Rectal smooth muscle tissue (tissue), 1 donor: ENCODE measurements around the gene PBX4.

Source experiments
- H3K27ac ChIP-seq: one replicate; pipeline ENCODE4 v1.7.0; 2013; ENCODE audit warnings: low read depth, low read length, inconsistent platforms
- H3K27me3 ChIP-seq: one replicate; pipeline ENCODE4 v1.7.0; 2013; ENCODE audit warnings: low read length; ENCODE audit not compliant: control insufficient read depth, insufficient read depth
- H3K36me3 ChIP-seq: one replicate; pipeline ENCODE4 v1.7.0; 2013; ENCODE audit warnings: low read length; ENCODE audit not compliant: control insufficient read depth, insufficient read depth
- H3K4me1 ChIP-seq: one replicate; pipeline ENCODE4 v1.7.0; 2013; ENCODE audit warnings: low read length; ENCODE audit not compliant: control insufficient read depth, insufficient read depth
- H3K4me3 ChIP-seq: one replicate; pipeline ENCODE4 v1.7.0; 2013; ENCODE audit warnings: low read length
- H3K9ac ChIP-seq: one replicate; pipeline ENCODE4 v1.7.0; 2013; ENCODE audit warnings: low read length

Gene PBX4

DNA sequence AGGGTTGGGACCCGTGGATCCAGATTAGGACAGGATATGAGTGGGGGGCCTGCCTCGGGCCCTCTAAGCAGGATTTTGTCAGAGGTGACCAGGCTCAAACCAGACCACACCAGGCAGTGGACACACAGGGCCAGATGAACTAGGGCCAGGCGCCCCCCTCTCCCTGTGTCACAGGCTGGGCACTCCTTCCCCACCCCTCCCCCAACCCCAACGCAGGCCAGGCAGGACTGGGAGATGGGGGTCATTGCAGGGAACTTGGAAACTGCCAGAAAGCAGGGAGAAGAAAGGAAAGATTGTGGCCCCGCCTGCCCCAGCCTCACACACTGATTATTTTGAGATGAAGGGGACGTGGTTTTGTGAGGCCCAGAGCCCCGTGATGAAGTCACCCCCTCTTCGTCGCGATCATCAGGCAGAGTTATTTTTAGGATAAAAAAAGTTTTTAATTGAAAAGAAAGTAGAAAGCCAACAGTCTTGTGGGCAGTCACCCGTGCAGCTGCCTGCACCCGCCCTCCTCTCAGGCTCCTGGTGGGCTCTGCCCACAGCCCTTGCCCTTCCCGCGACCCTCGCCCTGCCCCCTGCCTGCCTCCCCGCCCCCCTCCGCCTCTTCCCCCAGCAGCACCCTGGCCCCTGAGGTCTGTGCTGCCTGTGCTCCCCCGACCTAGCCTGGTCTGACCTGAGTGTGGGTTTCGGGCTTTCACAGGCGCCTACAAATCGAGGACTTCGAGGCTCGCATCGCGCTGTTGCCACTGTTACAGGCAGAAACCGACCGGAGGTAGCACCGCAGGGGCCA is 91.7 kb downstream of the PBX4 start:
- Histone ChIP-seq H3K9ac (no peak overlapping the region), H3K4me1 (no peaks in the 10 kb centered on the region), H3K27ac (no peak overlapping the region), H3K27me3 (no peaks in the 10 kb centered on the region), H3K36me3 (no peaks in the 10 kb centered on the region), H3K4me3 (no peak overlapping the region)

DNA sequence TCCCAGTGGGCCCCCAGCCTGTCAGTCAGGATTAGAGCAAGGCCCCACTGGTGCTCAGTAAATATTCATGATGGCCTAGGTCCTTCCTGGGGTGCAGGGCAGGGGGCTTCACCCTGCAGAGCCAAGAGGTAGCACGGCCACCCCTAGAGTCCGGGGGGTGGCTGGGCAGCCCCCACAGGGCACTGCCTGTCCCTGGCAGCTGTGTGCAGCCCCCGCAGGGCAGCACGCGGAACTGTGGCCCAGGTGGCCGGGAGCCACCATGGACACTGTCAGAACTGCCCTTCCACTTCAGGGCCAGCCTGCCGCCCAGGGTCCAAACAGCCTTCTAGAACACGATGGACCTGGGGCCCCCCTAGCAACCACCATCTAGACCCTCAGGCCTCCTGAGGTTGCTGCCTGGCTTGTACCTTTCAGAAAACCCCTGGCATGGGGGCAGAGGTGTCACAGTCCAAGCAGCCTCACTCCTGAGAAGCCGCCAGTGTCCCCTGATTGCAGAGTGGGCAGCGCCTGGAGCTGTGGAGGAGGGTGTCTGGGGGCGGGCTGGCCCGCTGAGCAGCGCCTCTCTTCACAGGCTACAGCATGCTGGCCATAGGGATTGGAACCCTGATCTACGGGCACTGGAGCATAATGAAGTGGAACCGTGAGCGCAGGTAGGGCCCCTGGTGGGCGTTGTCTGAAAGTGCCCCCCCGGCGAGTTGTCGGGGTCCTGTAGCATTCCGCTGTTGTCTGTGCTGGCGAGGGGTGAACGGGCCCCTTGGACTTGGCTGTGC is 92.7 kb downstream of the PBX4 start:
- Histone ChIP-seq H3K4me3 (no peak overlapping the region), H3K9ac (no peak overlapping the region), H3K4me1 (no peaks in the 10 kb centered on the region), H3K27me3 (no peaks in the 10 kb centered on the region), H3K27ac (no peak overlapping the region), H3K36me3 (no peaks in the 10 kb centered on the region)

DNA sequence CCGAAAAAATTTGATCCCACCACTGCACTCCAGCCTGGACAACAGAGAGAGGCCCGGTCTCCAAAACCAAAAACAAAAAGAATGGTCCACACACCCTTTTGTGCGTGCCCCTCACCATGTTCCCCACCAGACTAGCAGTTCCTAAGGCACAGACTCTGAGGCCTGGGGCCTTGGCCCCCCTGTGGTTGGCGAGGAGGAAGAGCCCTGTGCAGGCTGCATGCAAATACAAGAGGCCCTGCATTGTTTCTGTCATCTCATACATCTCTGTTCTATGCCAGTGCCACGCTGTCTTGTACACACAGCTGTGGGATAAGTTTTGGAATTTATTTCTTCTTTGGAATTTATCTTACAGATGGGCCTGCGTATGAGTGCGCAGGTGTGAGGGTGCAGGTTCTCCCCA is 94.4 kb downstream of the PBX4 start:
- H3K4me3 ChIP-seq: no peak overlapping the region
- no peak overlapping the region for H3K27ac ChIP-seq
- peaks cover 3% of the 10 kb centered on the region for H3K36me3 ChIP-seq
- H3K4me1 ChIP-seq: no peaks in the 10 kb centered on the region
- H3K27me3 ChIP-seq: no peaks in the 10 kb centered on the region
- no peak overlapping the region for H3K9ac ChIP-seq

DNA sequence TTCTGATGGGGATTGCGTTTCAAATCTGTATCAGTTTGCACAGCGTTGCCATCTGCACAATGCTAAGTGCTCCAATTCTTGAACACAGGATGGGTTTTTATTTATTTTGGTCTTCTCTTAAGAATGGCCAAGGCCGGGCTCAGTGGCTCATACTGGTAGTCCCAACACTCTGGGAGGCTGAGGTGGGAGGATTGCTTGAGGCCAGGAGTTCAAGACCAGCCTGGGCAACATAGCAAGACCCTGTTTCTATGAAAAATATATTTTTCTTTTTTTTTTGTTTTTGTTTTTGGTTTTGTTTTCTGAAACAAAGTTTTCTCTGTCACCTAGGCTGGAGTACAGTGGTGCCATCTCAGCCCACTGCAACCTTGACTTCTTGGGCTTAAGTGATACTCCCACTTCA is 95.3 kb downstream of the PBX4 start:
- H3K36me3 ChIP-seq: peaks cover 3% of the 10 kb centered on the region
- no peak overlapping the region for H3K4me3 ChIP-seq
- no peak overlapping the region for H3K9ac ChIP-seq
- no peaks in the 10 kb centered on the region for H3K27me3 ChIP-seq
- H3K27ac ChIP-seq: no peak overlapping the region
- no peaks in the 10 kb centered on the region for H3K4me1 ChIP-seq

DNA sequence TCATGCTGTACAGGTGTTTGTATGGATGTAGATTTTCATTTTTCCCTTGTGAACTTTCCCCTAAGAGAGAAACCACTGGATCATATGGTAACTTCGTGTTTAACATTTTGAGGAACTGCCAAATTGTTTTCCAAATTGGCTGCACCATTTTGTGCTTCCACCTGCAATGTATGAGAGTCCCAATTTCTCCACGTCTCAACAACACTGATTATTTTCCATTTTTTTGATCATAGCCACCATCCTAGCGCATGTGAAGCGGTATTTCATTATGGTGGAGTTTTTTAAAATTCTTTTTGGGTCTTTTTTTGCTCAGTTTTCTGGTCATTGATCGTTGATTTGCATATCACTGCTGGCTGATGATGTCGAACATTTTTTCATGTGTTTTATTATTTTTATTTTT is 97.5 kb downstream of the PBX4 start:
- no peaks in the 10 kb centered on the region for H3K27me3 ChIP-seq
- no peaks in the 10 kb centered on the region for H3K4me1 ChIP-seq
- H3K27ac ChIP-seq: no peak overlapping the region
- H3K36me3 ChIP-seq: peaks cover 3% of the 10 kb centered on the region
- no peak overlapping the region for H3K4me3 ChIP-seq
- H3K9ac ChIP-seq: no peak overlapping the region

DNA sequence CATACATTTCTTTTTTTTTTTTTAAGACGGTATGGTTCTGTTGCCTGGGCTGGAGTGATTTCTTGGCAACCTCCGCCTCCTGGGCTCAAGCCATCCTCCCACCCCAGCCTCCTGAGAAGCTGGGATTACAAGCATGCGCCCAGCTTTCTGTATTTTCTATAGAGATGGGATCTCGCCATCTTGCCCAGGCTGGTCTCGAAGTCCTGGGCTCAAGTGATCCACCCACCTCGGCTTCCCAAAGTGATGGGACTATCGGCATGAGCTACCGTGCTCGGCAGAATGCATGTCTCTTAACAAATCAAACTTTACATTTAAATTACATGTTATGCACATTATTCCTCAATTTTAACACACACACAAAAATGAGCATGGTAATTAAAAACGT is 101.3 kb downstream of the PBX4 start:
- no peak overlapping the region for H3K4me3 ChIP-seq

DNA sequence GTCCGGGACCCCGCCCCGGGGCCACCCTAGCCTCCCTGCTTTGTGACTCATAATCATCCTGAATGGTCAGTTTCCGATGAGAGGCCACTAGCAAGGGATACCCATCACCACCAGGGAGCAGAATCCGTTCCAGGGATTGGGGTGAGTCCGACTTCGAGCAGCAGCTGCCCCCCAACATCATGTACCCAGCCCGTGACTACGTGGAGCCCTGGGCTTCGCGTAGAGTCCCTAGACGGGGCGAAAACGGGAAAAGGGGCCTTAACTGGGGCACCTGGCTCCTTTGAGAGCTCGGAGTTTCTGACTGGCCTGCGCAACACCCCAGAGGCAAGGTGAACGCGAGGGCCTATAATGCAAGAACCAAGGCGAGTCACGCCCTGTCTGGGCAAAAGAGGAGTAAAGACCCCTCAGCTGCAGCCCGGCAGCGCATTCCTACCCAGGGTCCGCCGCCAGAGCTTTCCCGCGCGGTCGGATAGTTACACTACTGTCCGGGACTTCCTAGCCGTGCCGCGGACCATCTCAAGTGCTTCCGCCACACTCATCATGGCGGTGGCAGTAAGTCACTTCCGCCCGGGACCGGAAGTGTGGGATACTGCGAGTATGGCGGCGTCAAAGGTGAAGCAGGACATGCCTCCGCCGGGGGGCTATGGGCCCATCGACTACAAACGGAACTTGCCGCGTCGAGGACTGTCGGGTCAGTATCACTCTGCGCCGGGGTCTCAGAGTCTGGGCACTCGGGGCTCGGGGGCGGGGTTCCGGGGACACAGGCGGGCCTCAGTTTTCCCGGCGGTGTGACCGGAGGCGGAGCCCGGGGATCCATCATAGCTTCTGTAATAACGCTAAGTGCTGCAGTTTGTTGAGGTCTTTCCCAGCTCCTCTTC is 102.6 kb downstream of the PBX4 start, which contains the start of gene NDUFA13:
NDUFA13 (plus strand) TSS at position 584 of the 878 bp plus-strand sequence; CDS start at position 598, 14 bp downstream.
- Histone ChIP-seq H3K4me1 (peaks cover 5% of the 10 kb centered on the region), H3K4me3 (peak within 1 kb of the TSS; percentile 86), H3K27ac (peak within 1 kb of the TSS; percentile 91), H3K9ac (peak within 1 kb of the TSS; percentile 84), H3K27me3 (no peaks in the 10 kb centered on the region), H3K36me3 (peaks cover 3% of the 10 kb centered on the region)

More for the DNA sequence above, 101.3 kb downstream of the PBX4 start:
- no peak overlapping the region for H3K9ac ChIP-seq
- H3K36me3 ChIP-seq: peaks cover 3% of the 10 kb centered on the region
- H3K27ac ChIP-seq: no peak overlapping the region
- H3K27me3 ChIP-seq: no peaks in the 10 kb centered on the region
- peaks cover 5% of the 10 kb centered on the region for H3K4me1 ChIP-seq

DNA sequence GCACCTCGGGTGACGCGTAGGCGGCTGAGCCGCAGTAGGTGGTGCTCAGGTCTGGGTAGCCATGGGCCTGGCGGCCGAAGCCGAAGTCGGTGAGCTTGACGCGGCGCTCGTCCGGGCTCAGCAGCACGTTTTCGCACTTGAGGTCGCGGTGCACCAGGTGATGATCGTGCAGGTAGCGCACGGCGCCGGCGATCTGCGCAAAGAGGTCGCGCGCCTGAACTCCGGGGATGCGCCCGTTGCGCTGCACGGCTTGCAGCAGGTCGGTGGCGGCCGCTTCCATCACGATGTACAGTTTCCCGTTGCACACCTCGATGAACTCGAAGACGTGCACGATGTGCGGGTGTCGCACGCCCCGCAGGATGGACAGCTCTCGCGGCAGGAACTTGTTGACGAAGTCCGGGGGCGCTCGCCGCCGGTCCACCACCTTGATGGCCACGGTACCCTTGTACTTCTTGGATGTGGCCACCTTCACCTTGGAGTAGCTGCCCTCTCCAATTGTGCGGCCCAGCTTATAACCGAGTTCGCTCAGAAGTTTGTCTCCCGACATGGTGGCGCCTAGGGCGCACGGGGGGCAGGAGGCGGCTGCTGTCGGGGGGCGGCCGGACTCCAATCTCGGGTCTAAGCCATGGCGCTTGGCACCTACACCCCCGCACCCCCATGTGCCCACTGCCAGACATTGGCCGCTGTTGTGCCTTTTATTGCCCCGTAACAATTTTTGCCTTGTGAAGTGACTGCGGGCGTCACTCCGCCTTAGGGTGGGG is 103.4 kb downstream of the PBX4 start, which contains the start of gene TSSK6:
TSSK6 (minus strand) TSS at position 668 of the 761 bp plus-strand sequence; CDS start at position 547, 121 bp downstream.
- H3K4me1 ChIP-seq: peaks cover 5% of the 10 kb centered on the region
- peak within 1 kb of the TSS; percentile 84 for H3K9ac ChIP-seq
- H3K4me3 ChIP-seq: peak within 1 kb of the TSS; percentile 86
- H3K36me3 ChIP-seq: peaks cover 3% of the 10 kb centered on the region
- peak within 1 kb of the TSS; percentile 91 for H3K27ac ChIP-seq
- no peaks in the 10 kb centered on the region for H3K27me3 ChIP-seq

DNA sequence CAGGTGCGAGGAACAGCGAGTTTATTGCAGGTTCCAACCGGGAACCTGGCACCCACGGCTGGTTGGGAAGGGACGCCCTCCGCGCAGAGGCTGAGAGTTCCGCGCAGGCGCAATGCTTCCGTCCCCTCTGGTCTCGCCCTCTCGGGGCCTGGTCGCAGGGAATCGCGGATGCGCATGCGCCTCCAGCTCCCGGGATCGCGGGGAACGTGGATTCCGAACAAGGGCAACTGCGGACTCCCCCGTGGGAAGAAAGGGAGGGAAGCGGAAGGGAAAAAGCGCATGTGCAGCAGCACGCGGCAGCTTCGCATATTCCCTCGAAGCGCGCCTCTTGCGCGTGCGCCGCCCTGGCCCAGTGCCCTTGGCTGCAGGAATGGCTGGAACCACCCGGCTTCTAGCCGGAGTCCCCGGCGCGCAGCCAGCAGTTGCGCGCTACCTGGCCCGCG is 104.3 kb downstream of the PBX4 start:
- Histone ChIP-seq H3K4me1 (peaks cover 5% of the 10 kb centered on the region), H3K4me3 (peak overlapping the region; percentile 29), H3K27me3 (no peaks in the 10 kb centered on the region), H3K36me3 (no peaks in the 10 kb centered on the region), H3K27ac (peak overlapping the region; percentile 57), H3K9ac (no peak overlapping the region)

DNA sequence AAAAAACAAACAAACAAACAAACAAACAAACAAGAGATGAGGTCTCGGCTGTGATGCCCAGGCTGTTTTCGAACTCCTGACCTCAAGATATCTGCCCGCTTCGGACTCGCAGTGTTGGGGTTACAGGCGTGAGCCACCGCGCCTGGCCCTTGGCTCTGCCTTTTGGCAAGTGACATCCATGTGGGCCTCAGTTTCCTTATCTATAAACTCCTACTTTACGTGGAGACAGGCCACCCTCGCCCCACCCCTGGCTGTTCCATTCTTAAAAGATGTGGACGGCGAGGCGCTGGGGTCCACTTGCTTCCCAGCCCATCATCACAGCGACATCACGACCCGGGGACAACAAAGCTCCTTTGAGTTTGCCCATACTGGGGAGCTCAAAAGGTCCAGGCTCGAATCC is 104.8 kb downstream of the PBX4 start:
- H3K9ac ChIP-seq: no peak overlapping the region
- H3K36me3 ChIP-seq: no peaks in the 10 kb centered on the region
- peaks cover 5% of the 10 kb centered on the region for H3K4me1 ChIP-seq
- H3K27ac ChIP-seq: peak overlapping the region; percentile 57
- no peaks in the 10 kb centered on the region for H3K27me3 ChIP-seq
- peak overlapping the region; percentile 29 for H3K4me3 ChIP-seq
